NCI-H128 (cell line): Measurements from ENCODE around the gene TPD52L1.

Experiments used
- DNase-seq: peaks from one replicate; lab custom pipeline; 2025; ENCODE audit not compliant: unreplicated experiment; lab: John Stamatoyannopoulos, UW

TPD52L1 gene

DNA sequence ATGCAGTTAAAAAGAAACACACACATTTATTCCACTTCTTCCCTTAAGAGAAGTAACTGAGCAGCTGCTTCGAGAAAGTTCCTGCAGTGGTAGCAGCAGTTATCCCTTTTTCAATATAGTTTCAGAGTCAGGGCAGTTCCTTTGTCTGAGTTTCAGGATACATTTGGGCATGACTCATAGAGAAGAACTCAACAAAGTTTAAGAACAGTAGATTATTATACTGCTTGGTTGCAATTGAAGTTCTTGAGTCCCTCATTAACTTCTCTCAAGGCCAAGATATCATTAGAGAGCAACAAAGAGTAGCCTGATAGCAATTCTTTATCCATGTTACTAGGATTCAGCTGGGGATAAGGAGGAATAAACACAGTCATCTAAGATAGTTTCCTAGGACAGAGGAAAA lies 54.4 kb downstream of the TPD52L1 start:
- DNase-seq = no peak

DNA sequence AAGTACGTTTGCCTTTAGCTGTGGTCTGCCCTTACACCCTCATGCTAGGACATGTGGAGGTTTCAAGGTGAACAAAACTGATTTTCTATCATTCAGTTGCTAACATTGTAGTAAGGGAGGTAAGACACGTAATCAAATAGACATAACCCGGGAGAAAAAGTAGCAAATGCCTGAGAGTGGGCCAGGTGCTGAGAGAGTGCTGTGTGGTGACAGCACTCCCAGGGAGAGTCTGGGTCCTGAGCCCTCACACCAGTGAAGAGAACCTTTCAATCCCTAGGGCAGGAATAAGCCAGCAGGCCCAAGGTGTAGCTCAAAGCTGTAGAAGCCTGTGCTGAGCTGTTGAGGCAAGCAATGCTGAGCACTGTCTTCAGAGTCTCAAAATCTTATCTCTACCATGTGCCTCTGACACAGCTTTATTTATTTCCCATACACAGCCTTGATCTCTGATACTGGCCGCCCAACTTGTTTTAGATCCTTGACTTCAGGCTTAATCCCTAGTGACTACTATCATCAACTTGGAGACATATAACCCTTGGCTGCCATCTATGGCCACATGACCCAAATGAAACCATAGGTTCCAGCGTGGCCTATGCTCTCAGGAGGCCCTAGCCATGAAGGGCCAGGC lies 55.2 kb downstream of the TPD52L1 start:
- DNase-seq = no peak

DNA sequence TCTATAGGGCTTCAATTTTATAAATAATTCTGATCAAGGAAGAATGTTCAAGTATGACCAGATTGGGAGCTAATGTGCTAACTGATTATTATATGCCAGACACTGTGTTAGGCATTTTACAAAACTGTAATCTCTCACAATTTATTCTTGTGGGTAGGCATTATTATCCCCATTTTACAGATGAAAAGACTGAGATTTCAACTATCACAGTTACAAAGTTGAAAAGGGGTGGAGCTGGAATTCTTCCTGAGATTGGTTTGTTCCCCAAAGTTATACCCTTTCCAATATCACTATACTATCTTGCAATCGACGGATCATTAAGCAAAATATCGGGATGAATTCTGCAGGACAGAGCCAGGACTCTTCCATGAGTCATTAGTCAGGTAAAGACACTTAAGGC lies 57.1 kb downstream of the TPD52L1 start:
- DNase-seq = no peak

DNA sequence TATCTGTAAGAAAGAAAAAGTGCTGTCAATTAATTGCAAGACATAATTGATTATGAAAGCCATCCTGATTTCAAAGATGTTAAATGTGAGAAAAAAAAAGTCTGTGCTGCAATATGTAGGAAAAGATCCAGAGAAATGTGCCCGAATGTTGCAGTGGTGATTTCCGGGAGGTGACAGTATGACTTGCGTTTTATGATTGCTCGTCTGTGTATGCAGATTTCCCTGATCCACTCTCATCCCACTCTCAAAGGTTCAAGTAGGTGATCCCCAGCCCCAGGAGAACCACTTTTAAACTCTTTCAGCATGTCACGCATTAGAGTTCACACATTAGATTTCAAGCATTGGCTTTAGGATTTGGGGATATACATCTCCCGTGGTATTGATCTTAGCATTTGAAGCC lies 57.8 kb downstream of the TPD52L1 start:
- DNase-seq = no peak

DNA sequence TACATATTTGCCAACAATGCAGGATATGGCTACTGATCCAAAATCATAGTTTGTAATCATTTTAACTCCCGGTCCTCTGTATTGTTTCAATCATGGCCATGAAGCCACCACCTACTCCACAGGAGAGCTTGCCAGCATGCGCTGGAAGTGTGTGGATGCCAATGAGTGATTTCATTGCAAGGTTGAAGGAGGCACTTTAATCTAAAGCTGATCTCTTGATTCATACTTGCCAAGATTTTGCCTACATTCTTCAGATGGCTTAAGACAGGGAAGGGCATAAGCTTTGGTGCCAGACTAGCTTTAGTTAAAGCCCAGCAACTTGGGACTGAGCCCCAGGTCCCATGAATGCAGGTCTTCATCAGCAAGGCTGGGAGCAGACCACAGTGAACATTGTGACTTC lies 58.8 kb downstream of the TPD52L1 start:
- DNase-seq = no peak

DNA sequence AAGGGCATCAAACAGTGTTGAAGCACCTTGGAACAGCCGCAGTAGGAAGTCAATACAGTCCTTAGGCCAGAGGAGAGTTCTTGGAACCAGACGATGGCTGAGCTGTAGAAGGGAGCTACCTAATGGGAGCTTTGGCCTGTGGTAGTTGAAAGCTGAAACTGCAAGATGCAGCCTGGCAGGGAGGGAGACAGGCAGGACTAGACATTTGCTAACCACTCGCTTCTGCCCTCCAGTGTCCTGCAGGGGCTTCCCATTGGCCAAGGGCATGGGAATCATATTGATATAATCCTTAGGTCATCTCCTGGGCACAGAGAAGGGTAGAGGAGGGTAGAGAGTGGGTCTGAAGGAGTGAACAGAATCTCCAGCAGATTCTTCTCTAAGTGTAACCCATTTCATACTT lies 60.4 kb downstream of the TPD52L1 start:
- no peak for DNase-seq

DNA sequence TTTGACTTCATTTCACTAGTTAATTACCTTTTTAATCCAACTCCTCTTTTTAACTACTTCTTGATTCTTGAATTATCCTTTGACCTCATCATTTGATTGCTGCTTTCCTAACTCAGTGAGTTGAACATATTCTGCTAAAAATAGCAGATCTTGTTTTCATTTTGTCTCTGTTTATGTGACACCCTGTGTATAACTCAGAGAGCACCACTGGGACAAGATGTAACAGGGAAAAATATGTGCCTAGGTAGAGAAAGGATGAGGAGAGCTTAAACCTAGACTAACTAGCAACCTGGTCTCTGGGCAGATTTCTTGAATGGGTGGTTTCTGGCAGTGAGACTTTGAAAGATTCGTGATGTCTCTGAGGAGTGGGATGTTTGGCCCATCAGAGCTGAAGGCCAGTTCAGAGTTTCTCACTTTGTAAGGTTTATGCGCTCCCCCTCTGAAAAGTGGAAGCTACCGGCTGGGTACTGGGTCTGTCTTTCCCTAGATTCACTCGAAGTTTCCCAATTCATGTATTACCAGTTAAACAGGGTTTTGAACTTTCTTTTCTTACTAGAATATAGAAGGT lies 61.8 kb downstream of the TPD52L1 start:
- no peak for DNase-seq

DNA sequence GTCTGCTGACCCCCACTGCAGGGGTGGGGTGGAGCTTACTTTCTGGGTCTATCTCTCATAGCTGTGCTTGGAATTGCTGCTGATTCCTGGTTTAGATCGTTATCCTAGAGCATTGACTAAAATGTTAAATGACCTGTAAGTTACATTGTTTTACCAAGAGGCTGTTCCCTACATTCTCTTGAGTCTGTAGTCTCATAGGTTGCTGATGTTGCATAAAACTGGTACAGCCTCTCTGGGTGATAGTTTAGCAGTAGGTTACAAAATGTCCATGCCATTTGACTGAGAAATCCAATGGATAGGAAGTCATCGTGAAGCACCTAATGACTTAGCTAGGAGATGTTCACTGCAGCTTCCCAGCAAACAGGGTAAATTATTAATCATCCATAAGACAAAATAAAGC lies 62.4 kb downstream of the TPD52L1 start:
- DNase-seq = no peak

DNA sequence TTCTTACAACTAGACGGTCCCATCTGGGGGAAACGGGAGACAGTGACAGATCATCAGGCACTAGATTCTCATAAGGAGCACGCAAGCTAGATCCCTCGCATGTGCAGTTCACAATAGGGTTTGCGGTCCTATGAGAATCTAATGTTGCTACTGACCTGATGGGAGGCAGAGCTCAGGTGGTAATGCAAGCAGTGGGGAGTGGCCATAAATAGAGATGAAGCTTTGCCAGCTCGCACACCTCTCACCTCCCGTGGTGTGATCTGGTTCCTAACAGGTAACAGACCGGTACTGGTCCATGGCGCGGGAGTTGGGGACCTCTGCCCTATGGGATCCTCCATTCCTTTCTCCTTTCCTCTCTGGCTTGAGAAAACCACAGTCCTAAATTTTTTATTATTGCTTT lies 63.8 kb downstream of the TPD52L1 start:
- no peak for DNase-seq

DNA sequence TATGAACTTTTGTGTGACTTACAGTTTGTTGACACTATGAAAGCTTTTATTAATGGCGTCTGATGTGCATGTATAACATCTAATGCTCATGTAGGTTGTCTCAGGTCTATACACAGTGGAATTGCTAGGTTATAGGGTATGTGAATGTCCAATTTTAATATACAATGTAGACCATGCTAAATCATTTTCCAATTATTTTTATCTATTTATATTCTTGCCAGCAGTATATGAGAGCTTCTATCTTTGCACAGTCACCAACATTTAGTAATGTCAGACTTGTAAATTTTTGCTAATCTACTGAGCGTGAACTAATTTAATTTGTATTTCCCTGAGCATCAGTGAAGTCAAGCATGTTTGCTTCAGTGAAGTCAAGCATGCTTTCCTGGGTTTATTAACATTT lies 64.4 kb downstream of the TPD52L1 start:
- no peak for DNase-seq

DNA sequence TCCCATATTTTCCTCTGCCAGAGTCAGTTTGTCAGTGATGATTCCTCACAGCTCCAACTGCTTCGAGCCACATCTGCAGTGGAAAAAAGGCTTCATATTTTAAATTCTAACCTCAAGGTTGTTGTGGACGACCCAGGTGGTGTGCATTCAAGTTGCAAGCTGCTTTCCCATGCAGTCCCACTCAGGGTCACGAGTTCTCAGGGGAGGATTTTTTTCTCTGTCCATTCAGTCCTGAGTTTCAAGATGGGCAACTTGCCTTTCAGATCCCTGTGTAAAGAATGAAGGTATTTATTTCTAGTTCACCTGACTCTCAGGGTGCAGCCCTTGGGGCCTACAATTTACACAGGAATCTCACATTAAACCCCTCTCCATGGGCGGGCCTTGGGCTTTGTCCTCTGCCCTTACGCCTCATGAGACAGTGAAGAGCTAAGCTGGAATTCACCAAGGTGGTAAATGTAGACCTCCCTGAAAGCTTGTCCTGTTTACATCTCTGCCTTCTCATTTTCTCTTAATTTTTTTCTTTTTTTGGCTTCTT lies 65.9 kb downstream of the TPD52L1 start:
- DNase-seq = no peak

DNA sequence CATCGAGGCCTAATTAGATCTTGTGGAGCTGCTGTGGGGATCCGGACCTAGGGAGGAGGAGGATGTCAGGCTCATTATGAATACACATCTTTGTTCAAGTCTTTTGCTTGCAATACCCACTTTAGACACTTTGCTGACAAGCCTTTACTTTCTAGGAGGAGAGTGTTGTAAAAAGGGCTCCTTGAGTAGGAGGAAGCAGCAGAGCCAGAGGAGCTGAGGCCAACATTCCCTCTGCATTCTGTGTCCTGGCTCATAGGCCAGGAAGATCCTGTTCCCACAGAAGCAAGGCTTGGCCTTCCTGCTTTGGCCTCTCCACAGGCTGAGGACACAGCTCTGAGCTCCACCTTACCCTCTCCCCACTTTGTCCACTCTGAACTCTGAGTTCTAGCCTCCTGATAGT lies 67.1 kb downstream of the TPD52L1 start:
- DNase-seq = no peak

DNA sequence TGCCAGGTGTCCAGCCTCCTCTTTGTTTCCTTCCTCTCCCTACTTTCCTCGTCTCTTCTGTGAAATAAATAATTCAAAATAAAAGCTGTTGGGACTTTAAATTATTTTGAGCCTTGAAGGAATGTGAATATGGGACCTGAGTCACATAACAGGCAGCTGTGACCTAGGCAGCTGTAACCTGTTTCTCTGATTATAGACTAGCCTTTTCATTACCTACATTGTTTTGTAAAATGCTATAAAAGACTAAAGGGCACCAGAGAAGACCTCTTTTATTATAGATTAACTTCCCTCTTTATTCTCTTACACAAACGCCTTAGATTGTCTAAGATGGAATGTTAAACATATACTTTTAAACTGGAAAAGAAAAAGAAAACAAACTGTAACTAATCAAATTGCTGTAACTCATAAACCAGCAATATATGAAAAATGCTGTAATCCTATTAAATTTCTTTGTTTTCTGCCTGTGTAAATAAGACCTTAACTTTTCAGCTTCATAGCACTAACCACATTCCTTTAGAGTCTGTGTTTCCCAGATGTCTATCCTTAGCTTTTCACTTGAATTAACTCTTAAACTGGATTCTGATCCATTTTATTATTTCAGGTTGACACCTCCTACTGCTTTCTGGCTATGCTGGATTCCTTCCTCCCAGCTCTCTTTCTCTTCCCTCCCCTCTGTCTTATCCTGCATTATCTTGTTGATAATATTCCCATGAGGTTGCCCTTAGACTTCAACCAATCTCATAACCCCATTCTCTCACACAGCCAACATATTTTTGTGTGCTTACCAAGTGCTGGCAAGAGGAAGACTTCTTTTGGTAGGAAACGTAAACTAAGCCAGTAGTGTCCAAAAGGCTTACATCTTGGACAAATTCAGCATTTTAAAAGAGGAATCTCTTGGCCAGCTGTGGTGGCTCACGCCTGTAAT lies 69.2 kb downstream of the TPD52L1 start:
- DNase-seq = no peak

DNA sequence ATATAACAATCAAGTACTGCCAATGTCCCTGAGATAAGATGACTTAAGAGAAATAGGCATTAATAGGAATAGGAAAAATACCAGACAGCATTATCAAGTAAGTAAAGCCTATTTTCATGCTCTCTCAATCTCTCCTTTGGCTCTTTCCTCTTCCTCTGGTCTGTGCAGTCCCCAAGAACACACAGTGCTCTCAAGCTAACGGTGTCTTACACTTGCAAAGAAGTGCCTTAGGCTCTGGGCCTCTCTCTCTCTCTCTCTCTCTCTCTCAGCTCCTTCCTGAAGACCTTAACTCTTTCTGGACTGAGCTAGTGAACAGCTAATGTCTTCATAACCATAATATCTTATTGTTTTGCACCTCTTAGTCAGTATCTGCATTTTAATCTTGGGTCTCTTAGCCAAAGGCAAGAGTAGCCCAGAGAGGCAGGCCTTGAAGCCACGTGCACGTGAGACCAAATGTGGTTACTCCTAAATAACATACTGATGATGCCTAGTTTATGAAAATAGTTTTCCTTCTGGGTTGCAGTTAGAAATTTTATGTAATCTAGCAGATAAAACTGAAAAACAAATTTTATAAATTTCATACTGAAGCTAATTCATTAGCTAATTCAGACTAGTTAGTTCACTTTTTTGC lies 70.8 kb downstream of the TPD52L1 start:
- DNase-seq = no peak

DNA sequence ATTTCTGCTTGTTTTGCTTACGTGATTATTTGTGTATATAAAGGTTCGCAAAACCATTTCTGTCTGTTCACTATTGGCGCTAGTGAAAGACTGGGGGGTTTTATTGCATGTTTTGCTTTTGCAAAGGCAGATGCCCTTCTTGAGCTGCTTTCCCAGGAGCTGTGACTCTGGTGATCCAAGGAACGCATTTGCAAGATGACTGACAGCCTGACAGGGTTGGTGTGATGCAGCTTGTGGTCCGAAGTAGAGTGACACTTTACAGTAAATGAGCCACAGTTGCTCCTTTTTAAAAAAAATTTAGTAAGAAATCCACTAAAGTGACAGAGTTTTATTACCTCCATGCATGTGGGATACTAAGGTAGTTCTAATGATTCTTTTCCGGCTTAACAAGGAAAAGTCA lies 73.7 kb downstream of the TPD52L1 start:
- no peak for DNase-seq

DNA sequence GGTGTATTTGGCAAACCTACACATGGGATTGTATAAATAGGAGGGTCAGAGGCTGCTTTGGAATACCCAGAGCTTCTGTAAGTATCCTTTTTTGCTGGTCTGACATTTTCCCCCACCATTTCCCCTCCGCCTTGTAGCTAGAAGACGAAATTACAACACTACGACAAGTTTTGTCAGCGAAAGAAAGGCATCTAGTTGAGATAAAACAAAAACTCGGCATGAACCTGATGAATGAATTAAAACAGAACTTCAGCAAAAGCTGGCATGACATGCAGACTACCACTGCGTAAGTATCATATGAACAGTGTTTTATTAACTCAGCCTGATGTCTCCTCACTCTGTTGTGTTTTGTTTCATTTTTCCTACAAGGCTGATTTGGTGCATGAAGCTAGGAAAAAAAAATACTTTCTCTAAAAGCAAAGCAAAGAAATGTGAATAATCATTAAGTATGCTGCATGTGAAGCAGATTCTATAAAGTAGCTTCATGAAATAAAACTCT lies 75.5 kb downstream of the TPD52L1 start:
- no peak for DNase-seq

DNA sequence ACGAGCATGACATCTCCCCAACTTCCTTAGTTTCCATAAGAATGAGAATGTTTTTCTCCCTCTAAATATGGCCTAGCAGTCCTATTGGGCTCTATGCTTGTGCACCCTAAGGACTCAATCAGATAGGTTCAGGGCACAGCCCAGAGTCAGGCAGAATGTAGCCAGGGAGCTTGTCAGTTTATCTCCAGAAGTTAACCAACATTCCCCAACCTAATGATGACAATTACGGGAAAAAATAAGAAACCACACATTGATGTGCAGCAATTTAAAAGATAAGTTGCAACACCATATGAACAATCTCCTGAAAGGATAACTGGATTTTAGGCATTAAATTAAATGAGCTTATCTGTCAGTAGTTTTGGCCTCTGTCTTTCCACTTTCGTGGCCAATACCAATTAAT lies 77.1 kb downstream of the TPD52L1 start:
- DNase-seq = no peak

DNA sequence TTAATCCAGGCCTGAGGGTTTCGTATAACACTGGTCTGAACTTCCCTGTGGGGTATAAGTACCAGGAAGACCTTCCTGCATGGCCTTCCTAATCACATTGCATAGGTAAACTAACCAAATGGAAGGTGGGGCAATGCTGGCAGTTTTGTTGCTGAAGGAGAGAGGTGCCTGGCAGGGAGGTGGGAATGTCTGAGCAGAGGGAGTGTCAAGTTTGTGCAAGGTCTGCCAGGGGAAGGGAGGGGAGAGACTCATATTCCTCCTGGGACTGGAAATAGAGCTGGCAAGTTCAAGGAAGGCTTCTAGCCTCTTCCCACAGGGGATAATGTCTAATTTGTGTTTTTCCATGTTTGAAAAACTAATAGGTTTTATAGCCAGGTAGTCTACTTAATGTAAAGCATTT lies 77.6 kb downstream of the TPD52L1 start:
- no peak for DNase-seq

DNA sequence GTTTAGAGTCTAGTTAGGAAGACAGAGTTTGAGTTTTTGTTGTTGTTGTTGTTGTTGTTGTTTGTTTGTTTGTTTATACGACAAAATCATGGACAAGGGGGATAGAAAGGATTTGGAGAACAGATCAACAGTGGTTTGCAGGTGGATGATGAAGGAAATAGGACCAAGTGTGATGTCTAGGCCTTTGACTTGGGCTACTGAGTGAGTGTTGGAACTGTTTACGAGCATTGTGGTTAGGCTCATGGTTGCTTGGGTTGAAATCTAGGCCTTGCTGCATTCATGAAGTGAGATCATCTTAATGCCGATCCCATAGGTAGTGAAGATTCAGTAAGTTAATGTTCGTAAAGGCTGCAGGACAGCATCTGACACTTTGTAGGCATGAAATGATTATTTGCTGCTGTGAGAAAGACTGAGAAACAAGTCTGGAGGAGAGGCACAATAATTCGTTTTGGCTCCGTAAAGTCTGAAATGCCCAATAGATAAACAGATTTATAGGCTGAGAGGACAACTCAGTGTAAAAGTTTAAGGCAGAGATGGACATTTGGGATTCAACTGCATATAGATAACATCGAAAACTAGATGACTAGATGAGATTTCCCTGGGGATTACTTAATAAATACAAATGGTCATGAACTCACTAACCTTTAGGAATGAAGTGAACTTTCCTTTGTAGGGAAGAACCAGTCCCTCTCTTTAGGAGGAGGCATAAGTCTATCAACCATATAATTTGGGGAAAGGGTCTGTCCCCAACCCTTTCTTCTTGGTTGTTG lies 78.2 kb downstream of the TPD52L1 start:
- no peak for DNase-seq

DNA sequence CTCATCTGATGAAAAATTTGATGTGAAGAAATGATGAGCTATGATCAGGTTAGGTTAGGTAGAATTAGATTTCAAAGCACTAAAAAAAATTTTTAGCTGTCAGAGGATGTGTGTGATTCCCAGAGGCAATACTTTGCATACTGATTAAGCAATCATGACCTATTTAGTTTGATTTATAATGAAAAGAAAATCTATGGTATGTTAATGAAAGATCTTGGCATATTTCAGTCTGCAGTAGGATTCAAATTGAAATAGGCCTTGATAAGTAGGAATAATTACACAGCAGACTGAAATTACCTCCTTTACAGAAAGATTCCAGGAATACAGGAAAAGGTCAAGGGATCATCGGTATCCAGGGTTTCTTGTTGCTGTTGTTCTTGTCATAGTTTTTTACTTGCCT lies 78.9 kb downstream of the TPD52L1 start:
- DNase-seq = no peak

DNA sequence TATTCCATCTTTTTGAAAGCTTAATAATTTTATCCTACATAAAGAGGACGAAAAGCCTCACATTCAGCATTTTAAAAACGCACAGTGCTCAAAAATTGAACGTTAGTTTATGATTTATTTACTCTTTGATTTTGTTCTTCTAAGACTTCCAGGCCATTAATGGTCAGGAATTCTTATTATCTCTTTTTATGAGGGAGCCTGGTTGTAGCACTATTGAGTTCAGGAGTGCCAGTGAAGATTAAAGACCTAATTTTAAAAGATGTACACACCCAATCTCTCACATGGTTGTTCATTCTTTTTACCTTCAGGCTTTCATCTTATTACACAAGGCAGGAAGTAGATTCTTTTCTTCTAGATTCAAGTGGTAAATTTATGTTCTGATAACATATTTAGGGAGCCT lies 79.6 kb downstream of the TPD52L1 start:
- no peak for DNase-seq
